Measurements from ENCODE around the gene SESN3.
A peak's percentile ranks its signal among the peaks of the same experiment; 100 is the strongest.

The SESN3 gene, protein sequence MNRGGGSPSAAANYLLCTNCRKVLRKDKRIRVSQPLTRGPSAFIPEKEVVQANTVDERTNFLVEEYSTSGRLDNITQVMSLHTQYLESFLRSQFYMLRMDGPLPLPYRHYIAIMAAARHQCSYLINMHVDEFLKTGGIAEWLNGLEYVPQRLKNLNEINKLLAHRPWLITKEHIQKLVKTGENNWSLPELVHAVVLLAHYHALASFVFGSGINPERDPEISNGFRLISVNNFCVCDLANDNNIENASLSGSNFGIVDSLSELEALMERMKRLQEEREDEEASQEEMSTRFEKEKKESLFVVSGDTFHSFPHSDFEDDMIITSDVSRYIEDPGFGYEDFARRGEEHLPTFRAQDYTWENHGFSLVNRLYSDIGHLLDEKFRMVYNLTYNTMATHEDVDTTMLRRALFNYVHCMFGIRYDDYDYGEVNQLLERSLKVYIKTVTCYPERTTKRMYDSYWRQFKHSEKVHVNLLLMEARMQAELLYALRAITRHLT

DNA sequence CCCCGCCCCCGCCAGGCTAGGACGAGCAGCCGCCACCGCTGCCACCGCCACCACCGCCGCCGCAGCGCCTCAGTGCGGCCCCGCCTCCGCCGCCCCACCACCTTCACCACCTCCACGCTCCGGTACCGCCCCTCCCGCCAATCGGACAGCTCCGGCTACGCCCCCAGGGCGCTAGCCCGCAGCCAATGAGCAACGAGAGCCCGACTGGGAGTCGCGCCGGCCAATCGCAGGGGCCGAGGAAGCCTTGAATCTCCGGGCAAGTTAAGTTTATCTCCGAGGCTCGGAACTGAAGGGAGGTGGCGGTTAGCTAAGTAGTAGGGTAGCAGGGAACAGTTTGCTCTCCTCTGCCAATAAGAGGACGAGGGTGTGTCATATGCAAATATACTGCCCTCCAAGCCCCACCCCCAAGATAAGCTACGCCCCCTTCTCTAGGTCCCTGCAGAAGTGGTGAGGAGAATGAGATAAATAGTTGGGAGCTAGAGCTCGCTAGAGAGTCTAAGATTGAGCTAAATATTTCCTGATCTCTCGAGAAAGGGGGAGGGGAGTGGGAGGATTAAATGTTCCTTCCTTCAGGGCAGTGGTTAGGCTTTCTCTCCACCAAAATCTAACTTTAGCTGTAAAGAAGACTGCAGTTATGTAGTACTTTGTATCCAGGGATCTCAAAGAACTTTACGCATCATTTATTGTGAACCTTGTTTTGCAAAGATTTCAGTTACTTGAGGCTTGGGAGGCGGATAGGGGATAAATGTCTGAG, at the start of gene SESN3:
Gene SESN3 (minus strand): TSS at position 76 of the 754 bp plus-strand sequence. CDS start 342 bp downstream, outside the sequence.
- peak within 1 kb of the TSS; percentile 26; the same call in 1 of the 2 replicates for H3K9ac ChIP-seq (ENCODE audit: low read depth, low read length)

DNA sequence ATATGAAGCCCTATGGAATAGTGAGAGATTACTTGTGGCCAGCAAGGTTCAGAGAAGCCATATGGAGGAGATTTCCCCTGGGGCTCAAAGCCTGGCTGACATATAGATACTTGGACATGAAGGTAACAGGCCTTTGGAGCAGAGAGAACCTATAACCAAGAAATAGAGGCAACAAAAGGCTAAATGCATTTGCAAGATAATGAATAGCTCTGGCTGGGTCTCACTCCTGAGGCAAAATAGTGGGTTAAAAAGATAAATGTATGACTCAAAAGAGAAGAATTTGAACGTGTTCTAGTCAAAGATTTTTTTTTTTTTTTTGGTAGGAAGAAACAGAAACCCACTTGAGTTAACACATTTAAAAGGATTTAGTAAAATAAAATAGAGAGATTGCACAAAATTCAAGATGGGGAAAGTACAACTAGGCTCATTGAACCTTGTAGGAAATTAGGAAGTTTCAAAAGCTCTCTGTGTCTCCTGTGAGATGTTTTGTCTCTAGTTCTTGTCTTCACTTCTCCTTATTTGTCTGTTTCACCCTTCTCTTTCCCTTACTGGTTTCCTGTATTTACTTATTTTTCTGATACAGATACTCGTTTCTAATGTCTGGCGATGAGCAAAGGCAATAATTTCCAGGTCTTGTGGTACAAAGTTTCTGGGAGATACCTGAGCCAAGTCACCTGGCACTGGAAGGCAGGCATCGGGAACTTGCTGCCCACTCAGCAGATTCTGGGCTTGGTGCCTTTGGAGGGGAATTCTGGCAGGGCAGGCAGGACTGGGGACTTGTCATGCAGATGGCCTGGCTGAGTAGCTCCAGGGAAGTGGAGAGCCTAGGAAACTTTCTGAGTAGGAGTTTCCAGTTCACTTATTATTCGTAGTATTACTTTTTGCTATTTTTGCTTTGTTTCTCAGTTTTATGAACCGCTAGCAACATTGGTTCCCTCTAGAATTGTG, 49.2 kb upstream of the SESN3 start:
- DNase-seq (no peak), ATAC-seq (ENCODE audit: insufficient read depth, low read depth) (no peak)
- no peaks in the 10 kb centered on the region for H3K4me1 ChIP-seq (ENCODE audit: insufficient read depth, low read length)
- H3K36me3 ChIP-seq (ENCODE audit: insufficient read depth, low read length): no peaks in the 10 kb centered on the region
- H3K4me2 ChIP-seq (ENCODE audit: insufficient read depth, low read length): no peak overlapping the region
- no peaks in the 10 kb centered on the region for H4K20me1 ChIP-seq (ENCODE audit: insufficient read depth, low read length)
- H3K4me3 ChIP-seq (ENCODE audit: low read depth in 1 of 2, low read length in 2 of 2): no peak overlapping the region
- no peak overlapping the region for H3K27ac ChIP-seq (ENCODE audit: low read length)
- H2AFZ ChIP-seq (ENCODE audit: low read depth, low read length): no peak overlapping the region
- no peaks in the 10 kb centered on the region for H3K9me3 ChIP-seq (ENCODE audit: insufficient read depth, low read length, severe bottlenecking)
- H3K79me2 ChIP-seq (ENCODE audit: insufficient read depth, low read length): no peaks in the 10 kb centered on the region
- TF ChIP-seq, protein P1, sequence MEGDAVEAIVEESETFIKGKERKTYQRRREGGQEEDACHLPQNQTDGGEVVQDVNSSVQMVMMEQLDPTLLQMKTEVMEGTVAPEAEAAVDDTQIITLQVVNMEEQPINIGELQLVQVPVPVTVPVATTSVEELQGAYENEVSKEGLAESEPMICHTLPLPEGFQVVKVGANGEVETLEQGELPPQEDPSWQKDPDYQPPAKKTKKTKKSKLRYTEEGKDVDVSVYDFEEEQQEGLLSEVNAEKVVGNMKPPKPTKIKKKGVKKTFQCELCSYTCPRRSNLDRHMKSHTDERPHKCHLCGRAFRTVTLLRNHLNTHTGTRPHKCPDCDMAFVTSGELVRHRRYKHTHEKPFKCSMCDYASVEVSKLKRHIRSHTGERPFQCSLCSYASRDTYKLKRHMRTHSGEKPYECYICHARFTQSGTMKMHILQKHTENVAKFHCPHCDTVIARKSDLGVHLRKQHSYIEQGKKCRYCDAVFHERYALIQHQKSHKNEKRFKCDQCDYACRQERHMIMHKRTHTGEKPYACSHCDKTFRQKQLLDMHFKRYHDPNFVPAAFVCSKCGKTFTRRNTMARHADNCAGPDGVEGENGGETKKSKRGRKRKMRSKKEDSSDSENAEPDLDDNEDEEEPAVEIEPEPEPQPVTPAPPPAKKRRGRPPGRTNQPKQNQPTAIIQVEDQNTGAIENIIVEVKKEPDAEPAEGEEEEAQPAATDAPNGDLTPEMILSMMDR (IDR thresholded peaks at IDR 0.05; ENCODE audit: borderline replicate concordance, extremely low read depth, low read length, poor library complexity, severe bottlenecking): no peak
- no peak for TF ChIP-seq EZH2 (IDR thresholded peaks at IDR 0.05; ENCODE audit: borderline replicate concordance, low read depth, low read length, severe bottlenecking)
- no peak overlapping the region for H3K9ac ChIP-seq (ENCODE audit: low read depth, low read length)
- H3K27me3 ChIP-seq (ENCODE audit: insufficient read depth, low read length, poor library complexity): no peaks in the 10 kb centered on the region

More for the DNA sequence above, at the start of gene SESN3:
- peak; percentile 93 for DNase-seq
- TF ChIP-seq, protein P1 (IDR thresholded peaks at IDR 0.05; ENCODE audit: borderline replicate concordance, extremely low read depth, low read length, poor library complexity, severe bottlenecking): no peak
- TF ChIP-seq EZH2 (IDR thresholded peaks at IDR 0.05; ENCODE audit: borderline replicate concordance, low read depth, low read length, severe bottlenecking): no peak
- H3K79me2 ChIP-seq (ENCODE audit: insufficient read depth, low read length): no peaks in the 10 kb centered on the region
- H2AFZ ChIP-seq (ENCODE audit: low read depth, low read length): peak within 1 kb of the TSS; percentile 58
- H3K4me3 ChIP-seq (ENCODE audit: low read depth in 1 of 2, low read length in 2 of 2): peak within 1 kb of the TSS in 1 of 2 experiments; percentile 54; a peak in 3 of 4 replicates
- peaks cover 61% of the 10 kb centered on the region for H3K27me3 ChIP-seq (ENCODE audit: insufficient read depth, low read length, poor library complexity)
- H3K27ac ChIP-seq (ENCODE audit: low read length): no peak within 1 kb of the TSS
- peaks cover 22% of the 10 kb centered on the region for H3K4me1 ChIP-seq (ENCODE audit: insufficient read depth, low read length)
- H4K20me1 ChIP-seq (ENCODE audit: insufficient read depth, low read length): no peaks in the 10 kb centered on the region
- peak; percentile 94 for ATAC-seq (ENCODE audit: insufficient read depth, low read depth)
- peak within 1 kb of the TSS; percentile 70 for H3K4me2 ChIP-seq (ENCODE audit: insufficient read depth, low read length)
- no peaks in the 10 kb centered on the region for H3K9me3 ChIP-seq (ENCODE audit: insufficient read depth, low read length, severe bottlenecking)
- H3K36me3 ChIP-seq (ENCODE audit: insufficient read depth, low read length): no peaks in the 10 kb centered on the region

DNA sequence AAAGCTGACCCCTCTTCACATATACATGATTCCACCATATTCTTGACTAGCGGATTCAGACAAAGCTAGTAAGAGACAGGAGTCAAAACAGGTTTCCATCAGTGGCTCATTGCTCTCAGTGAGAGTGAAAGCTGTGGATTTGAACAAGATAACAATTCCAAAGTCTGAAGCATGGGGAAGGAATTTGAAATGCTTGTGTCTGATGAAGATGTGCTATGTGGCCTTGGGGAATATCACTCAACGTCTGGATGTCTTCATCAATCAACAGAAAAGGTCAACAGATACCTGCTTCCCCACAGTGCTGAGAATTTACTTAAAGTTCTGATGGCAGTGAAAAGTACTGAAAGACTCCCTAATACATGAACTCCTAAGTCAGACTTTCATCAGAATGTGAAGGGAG, 46.9 kb upstream of the SESN3 start:
- no peak overlapping the region for H3K9ac ChIP-seq (ENCODE audit: low read depth, low read length)
- ATAC-seq (ENCODE audit: insufficient read depth, low read depth) (no peak), DNase-seq (no peak)
- no peak overlapping the region for H3K27ac ChIP-seq (ENCODE audit: low read length)
- H3K9me3 ChIP-seq (ENCODE audit: insufficient read depth, low read length, severe bottlenecking): no peaks in the 10 kb centered on the region
- TF ChIP-seq, protein P1 (IDR thresholded peaks at IDR 0.05; ENCODE audit: borderline replicate concordance, extremely low read depth, low read length, poor library complexity, severe bottlenecking): no peak
- TF ChIP-seq EZH2 (IDR thresholded peaks at IDR 0.05; ENCODE audit: borderline replicate concordance, low read depth, low read length, severe bottlenecking): no peak
- H2AFZ ChIP-seq (ENCODE audit: low read depth, low read length): no peak overlapping the region
- H3K4me2 ChIP-seq (ENCODE audit: insufficient read depth, low read length): no peak overlapping the region
- no peaks in the 10 kb centered on the region for H4K20me1 ChIP-seq (ENCODE audit: insufficient read depth, low read length)
- no peaks in the 10 kb centered on the region for H3K36me3 ChIP-seq (ENCODE audit: insufficient read depth, low read length)
- H3K79me2 ChIP-seq (ENCODE audit: insufficient read depth, low read length): no peaks in the 10 kb centered on the region
- no peaks in the 10 kb centered on the region for H3K27me3 ChIP-seq (ENCODE audit: insufficient read depth, low read length, poor library complexity)
- no peak overlapping the region for H3K4me3 ChIP-seq (ENCODE audit: low read depth in 1 of 2, low read length in 2 of 2)
- no peaks in the 10 kb centered on the region for H3K4me1 ChIP-seq (ENCODE audit: insufficient read depth, low read length)
